Ovary (tissue), 3 donors: ENCODE measurements around the gene DAG1.

ENCODE experiments used
- CTCF ChIP-seq, 3 donors: fragments of 450-650 bp in 2 of 3; fragments of 200-600 bp in 1 of 3; IDR thresholded peaks; one replicate each; pipeline versions ENCODE4 v1.5.1 to v1.8.0; 2016 to 2022; ENCODE audit warnings: antibody characterized with exemption in 3 of 3, mild to moderate bottlenecking in 1 of 3
- EP300 ChIP-seq: sonication (generic); formaldehyde crosslinking; IDR thresholded peaks from one replicate; pipeline ENCODE4 v1.6.1; 2017; ENCODE audit warnings: antibody characterized with exemption
- POLR2A ChIP-seq: fragments of 450-650 bp; IDR thresholded peaks from one replicate; pipeline ENCODE4 v1.6.1; 2017; ENCODE audit warnings: antibody characterized with exemption, mild to moderate bottlenecking, moderate library complexity
- donor health status: DM: no; HTN: no; CAD: no.

DNA sequence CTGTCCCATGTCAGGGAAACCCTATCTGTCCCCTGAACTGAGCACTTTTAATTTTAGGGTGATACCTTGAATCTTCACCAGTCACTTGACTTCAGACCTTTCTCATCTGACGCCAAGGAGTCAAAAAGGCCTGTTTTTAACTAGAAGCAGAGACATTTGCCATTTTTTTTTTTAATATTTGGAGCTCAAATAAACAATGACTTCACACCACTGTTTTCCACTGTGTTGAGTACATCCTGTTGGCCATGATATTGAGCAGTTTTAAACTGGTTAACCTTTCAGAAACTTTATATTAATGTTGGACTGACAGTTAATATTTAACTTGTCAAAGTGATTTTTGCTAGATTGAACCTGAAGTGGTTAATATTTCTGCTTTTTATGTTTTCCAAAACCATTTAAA is 28.2 kb downstream of the DAG1 start:
- TF ChIP-seq CTCF (IDR thresholded peaks at IDR 0.05) (no peak), POLR2A (no peak), EP300 (no peak)
